ENCODE data around the gene KCNQ2.
A peak's percentile ranks its signal among the peaks of the same experiment; 100 is the strongest.

The KCNQ2 gene

GRCh38 chr20:63356931-63357879 is 115.2 kb downstream of the KCNQ2 start:
- H3K9me3 ChIP-seq (replicated peaks in 1 of 2; ENCODE audit: control insufficient read depth in 2 of 2, insufficient read depth in 1 of 2, low read depth in 1 of 2, low read length in 2 of 2): no peaks in the 10 kb centered on the region
- H3K27ac ChIP-seq (replicated peaks; ENCODE audit: low read length): no peak overlapping the region
- peaks cover 0 to 48% (median 29%) of the 10 kb centered on the region in 3 experiments for H3K27me3 ChIP-seq (ENCODE audit: control insufficient read depth in 3 of 3, insufficient read depth in 3 of 3, low read depth in 1 of 3, low read length in 3 of 3)
- no CpG with 5 or more reads among the region's 30 CpGs for WGBS, 2 donors (ENCODE audit: extremely low coverage in 2 of 2, insufficient read length in 2 of 2, insufficient replicate concordance in 1 of 2)
- H2BK120ac ChIP-seq (ENCODE audit: low read depth, low read length): no peak overlapping the region
- H3K36me3 ChIP-seq (replicated peaks in 1 of 2; ENCODE audit: control insufficient read depth in 2 of 2, insufficient read depth in 2 of 2, low read length in 2 of 2): no peaks in the 10 kb centered on the region
- no peak overlapping the region for H2AFZ ChIP-seq (ENCODE audit: low read length)
- H2BK15ac ChIP-seq (ENCODE audit: low read length): no peak overlapping the region
- H3K14ac ChIP-seq (ENCODE audit: low read length): peak overlapping the region; percentile 39
- no peak overlapping the region for H3K4me3 ChIP-seq (ENCODE audit: low read length in 2 of 2)
- no peak overlapping the region for H3K23ac ChIP-seq (ENCODE audit: low read depth, low read length, poor library complexity)
- H4K91ac ChIP-seq (ENCODE audit: low read depth, low read length, poor library complexity): no peak overlapping the region
- H4K8ac ChIP-seq (ENCODE audit: low read depth, low read length): no peak overlapping the region
- peak overlapping the region; percentile 30 for H2BK12ac ChIP-seq (ENCODE audit: low read length)
- peaks cover 8 to 9% of the 10 kb centered on the region in 2 donors for H3K4me1 ChIP-seq (ENCODE audit: control insufficient read depth in 2 of 2, insufficient read depth in 1 of 2, low read depth in 1 of 2, low read length in 2 of 2)
- no peak for DNase-seq (ENCODE audit: low spot score)
- no peaks in the 10 kb centered on the region for H3K79me1 ChIP-seq (ENCODE audit: low read depth, low read length)
- H2BK5ac ChIP-seq (ENCODE audit: low read length): no peak overlapping the region
- peak overlapping the region; percentile 94 for H2AK5ac ChIP-seq (ENCODE audit: low read depth, low read length)
- H3K9ac ChIP-seq (ENCODE audit: low read depth, low read length, poor library complexity): no peak overlapping the region
- H3K4ac ChIP-seq (ENCODE audit: low read length): no peak overlapping the region
- no peak overlapping the region for H3K18ac ChIP-seq (ENCODE audit: low read length)
- no peak overlapping the region for H3K4me2 ChIP-seq (ENCODE audit: insufficient read depth, low read length, poor library complexity, severe bottlenecking)

GRCh38 chr20:63356511-63356910 is 115.9 kb downstream of the KCNQ2 start:
- peaks cover 6 to 12% of the 10 kb centered on the region in 2 donors for H3K4me1 ChIP-seq (ENCODE audit: control insufficient read depth in 2 of 2, insufficient read depth in 1 of 2, low read depth in 1 of 2, low read length in 2 of 2)
- peak overlapping the region; percentile 82 for H3K14ac ChIP-seq (ENCODE audit: low read length)
- H3K36me3 ChIP-seq (replicated peaks in 1 of 2; ENCODE audit: control insufficient read depth in 2 of 2, insufficient read depth in 2 of 2, low read length in 2 of 2): no peaks in the 10 kb centered on the region
- H2BK15ac ChIP-seq (ENCODE audit: low read length): peak overlapping the region; percentile 55
- H2AFZ ChIP-seq (ENCODE audit: low read length): no peak overlapping the region
- no peak for DNase-seq (ENCODE audit: low spot score)
- H2AK5ac ChIP-seq (ENCODE audit: low read depth, low read length): peak overlapping the region; percentile 94
- H3K9ac ChIP-seq (ENCODE audit: low read depth, low read length, poor library complexity): no peak overlapping the region
- no peak overlapping the region for H3K4ac ChIP-seq (ENCODE audit: low read length)
- WGBS, 2 donors (ENCODE audit: extremely low coverage in 2 of 2, insufficient read length in 2 of 2, insufficient replicate concordance in 1 of 2): no CpG with 5 or more reads among the region's 8 CpGs
- no peak overlapping the region for H4K91ac ChIP-seq (ENCODE audit: low read depth, low read length, poor library complexity)
- H3K79me1 ChIP-seq (ENCODE audit: low read depth, low read length): peaks cover 2% of the 10 kb centered on the region
- peaks cover 0 to 41% (median 22%) of the 10 kb centered on the region in 3 experiments for H3K27me3 ChIP-seq (ENCODE audit: control insufficient read depth in 3 of 3, insufficient read depth in 3 of 3, low read depth in 1 of 3, low read length in 3 of 3)
- H3K18ac ChIP-seq (ENCODE audit: low read length): no peak overlapping the region
- no peak overlapping the region for H3K4me2 ChIP-seq (ENCODE audit: insufficient read depth, low read length, poor library complexity, severe bottlenecking)
- no peak overlapping the region for H4K8ac ChIP-seq (ENCODE audit: low read depth, low read length)
- H3K27ac ChIP-seq (replicated peaks; ENCODE audit: low read length): no peak overlapping the region
- no peak overlapping the region for H2BK5ac ChIP-seq (ENCODE audit: low read length)
- no peaks in the 10 kb centered on the region for H3K9me3 ChIP-seq (replicated peaks in 1 of 2; ENCODE audit: control insufficient read depth in 2 of 2, insufficient read depth in 1 of 2, low read depth in 1 of 2, low read length in 2 of 2)
- H2BK12ac ChIP-seq (ENCODE audit: low read length): no peak overlapping the region
- no peak overlapping the region for H3K4me3 ChIP-seq (ENCODE audit: low read length in 2 of 2)
- no peak overlapping the region for H2BK120ac ChIP-seq (ENCODE audit: low read depth, low read length)
- H3K23ac ChIP-seq (ENCODE audit: low read depth, low read length, poor library complexity): no peak overlapping the region

DNA sequence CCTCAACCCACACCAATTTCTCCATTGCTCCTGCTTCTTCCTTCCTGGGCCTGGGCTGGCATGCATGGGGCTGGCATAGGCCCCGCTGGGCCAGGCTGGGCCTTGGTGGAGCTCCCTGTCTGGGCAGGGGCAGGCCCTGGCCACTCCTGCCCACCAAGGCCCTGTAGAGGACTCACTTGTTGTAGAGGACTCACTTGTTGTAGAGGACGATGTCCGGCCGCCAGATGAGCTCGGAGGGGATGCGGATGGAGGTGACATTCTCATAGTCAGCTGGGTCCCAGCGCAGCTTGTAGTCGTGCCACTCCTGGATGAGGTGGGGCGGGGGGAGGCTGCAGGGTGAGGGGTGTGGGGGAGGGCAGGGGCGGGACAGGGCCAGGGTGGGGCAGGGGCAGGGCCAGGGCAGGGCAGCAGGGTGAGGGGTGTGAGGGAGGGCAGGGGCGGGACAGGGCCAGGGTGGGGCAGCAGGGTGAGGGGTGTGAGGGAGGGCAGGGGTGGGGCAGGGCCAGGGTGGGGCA is 116.6 kb downstream of the KCNQ2 start:
- Histone ChIP-seq H2AFZ (ENCODE audit: low read length) (no peak overlapping the region), H3K27ac (replicated peaks; ENCODE audit: low read length) (no peak overlapping the region), H3K23ac (ENCODE audit: low read depth, low read length, poor library complexity) (no peak overlapping the region), H3K4ac (ENCODE audit: low read length) (no peak overlapping the region), H2BK12ac (ENCODE audit: low read length) (no peak overlapping the region), H2BK120ac (ENCODE audit: low read depth, low read length) (no peak overlapping the region), H3K27me3 (ENCODE audit: control insufficient read depth in 3 of 3, insufficient read depth in 3 of 3, low read depth in 1 of 3, low read length in 3 of 3) (peaks cover 0 to 36% (median 17%) of the 10 kb centered on the region in 3 experiments), H2AK5ac (ENCODE audit: low read depth, low read length) (peak overlapping the region; percentile 32), H3K14ac (ENCODE audit: low read length) (peak overlapping the region; percentile 25), H3K4me1 (ENCODE audit: control insufficient read depth in 2 of 2, insufficient read depth in 1 of 2, low read depth in 1 of 2, low read length in 2 of 2) (peaks cover 6 to 12% of the 10 kb centered on the region in 2 donors), H3K79me1 (ENCODE audit: low read depth, low read length) (peaks cover 3% of the 10 kb centered on the region), H3K9me3 (replicated peaks in 1 of 2; ENCODE audit: control insufficient read depth in 2 of 2, insufficient read depth in 1 of 2, low read depth in 1 of 2, low read length in 2 of 2) (peaks cover 1 to 2% of the 10 kb centered on the region in 2 donors), H3K18ac (ENCODE audit: low read length) (no peak overlapping the region), H2BK15ac (ENCODE audit: low read length) (no peak overlapping the region), H3K4me2 (ENCODE audit: insufficient read depth, low read length, poor library complexity, severe bottlenecking) (no peak overlapping the region), H3K36me3 (replicated peaks in 1 of 2; ENCODE audit: control insufficient read depth in 2 of 2, insufficient read depth in 2 of 2, low read length in 2 of 2) (no peaks in the 10 kb centered on the region), H3K4me3 (ENCODE audit: low read length in 2 of 2) (no peak overlapping the region), H3K9ac (ENCODE audit: low read depth, low read length, poor library complexity) (no peak overlapping the region), H4K91ac (ENCODE audit: low read depth, low read length, poor library complexity) (no peak overlapping the region), H4K8ac (ENCODE audit: low read depth, low read length) (no peak overlapping the region), H2BK5ac (ENCODE audit: low read length) (no peak overlapping the region)
- WGBS, 2 donors (ENCODE audit: extremely low coverage in 2 of 2, insufficient read length in 2 of 2, insufficient replicate concordance in 1 of 2): no CpG with 5 or more reads among the region's 11 CpGs
- DNase-seq (ENCODE audit: low spot score): no peak

Data from neuronal stem cell (in vitro differentiated cells).